BJ (cell line): ENCODE measurements around the gene CYP4F3. TPM values are rescaled to one million over a fixed set of nuclear protein-coding genes. Genes with fewer than 3 reads are reported as not detected.

Source experiments
- CTCF ChIA-PET: fragments of 350-600 bp; formaldehyde crosslinking; extraction: SDS; loops from one replicate; lab custom pipeline; 2021; ENCODE audit warnings: antibody characterized with exemption, inconsistent platforms; lab: Yijun Ruan, JAX
- POLR2A ChIA-PET: fragments of 300-600 bp; sonication (Branson Sonifier 250); formaldehyde crosslinking; extraction: SDS; loops from one replicate; lab custom pipeline; 2021; ENCODE audit warnings: antibody characterized with exemption; lab: Charles Lee
- DNase-seq: peaks from one replicate; pipeline ENCODE4 v3.0.0-alpha.2; 2011; ENCODE audit warnings: low read depth
- H3K27me3 ChIP-seq: 2 replicates; pipeline ENCODE4 v1.6.0; 2011; ENCODE audit warnings: low read length; ENCODE audit not compliant: control insufficient read depth, insufficient read depth
- H3K36me3 ChIP-seq: 2 replicates; pipeline ENCODE4 v1.5.1; 2011; ENCODE audit warnings: low read length; ENCODE audit not compliant: control insufficient read depth, insufficient read depth
- H3K4me3 ChIP-seq: 2 replicates; pipeline ENCODE4 v1.5.1; 2011; ENCODE audit warnings: low read depth, mild to moderate bottlenecking, control low read depth, low read length
- CTCF ChIP-seq: IDR thresholded peaks from 2 replicates; pipeline ENCODE4 v1.5.1; 2011; ENCODE audit warnings: low read depth, mild to moderate bottlenecking, control low read depth, inconsistent platforms, low read length, moderate library complexity; ENCODE audit not compliant: insufficient read depth
- polyA plus RNA-seq: library from polyadenylated mRNA; depleted of rRNA; stranded (reverse); fragments of >200 nt; gene quantifications from 2 replicates; pipeline ENCODE4 v1.2.3, GENCODE V29; 2011

CYP4F3 gene
- polyA plus RNA-seq, 1 experiment = not detected

- H3K4me3 ChIP-seq = no peak overlapping the region
- DNase-seq = no peak
- no peaks in the 10 kb centered on the region for H3K27me3 ChIP-seq
- no peaks in the 10 kb centered on the region for H3K36me3 ChIP-seq
- POLR2A ChIA-PET = no interaction called here
- no peak for TF ChIP-seq CTCF
- CTCF ChIA-PET = no interaction called here
Observed at GRCh38 chr19:15609261-15609660, 31.4 kb upstream of the CYP4F3 start.

DNA sequence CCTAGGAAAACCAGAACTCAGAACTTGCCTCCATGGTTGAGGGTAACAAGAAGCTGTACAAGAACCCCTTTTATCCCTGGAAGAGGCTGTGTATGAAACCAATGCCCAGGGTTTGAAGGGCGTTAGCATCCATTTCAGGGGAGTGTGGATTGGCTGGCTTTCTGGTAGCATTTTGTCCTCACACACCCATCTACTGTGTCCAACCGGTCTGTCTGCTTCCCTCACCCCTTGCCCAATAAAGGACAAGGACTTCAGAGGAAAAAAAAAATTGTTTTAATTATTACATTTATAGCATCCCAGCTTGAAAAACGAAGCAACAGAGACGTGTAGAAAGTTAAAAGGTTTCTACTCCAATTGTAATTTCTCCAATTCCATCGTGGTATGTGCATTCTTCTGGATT lies 28.4 kb upstream of the CYP4F3 start:
- no peak for TF ChIP-seq CTCF
- no peaks in the 10 kb centered on the region for H3K27me3 ChIP-seq
- CTCF ChIA-PET = no interaction called here
- no peak overlapping the region for H3K4me3 ChIP-seq
- POLR2A ChIA-PET = no interaction called here
- no peak for DNase-seq
- H3K36me3 ChIP-seq = no peaks in the 10 kb centered on the region

DNA sequence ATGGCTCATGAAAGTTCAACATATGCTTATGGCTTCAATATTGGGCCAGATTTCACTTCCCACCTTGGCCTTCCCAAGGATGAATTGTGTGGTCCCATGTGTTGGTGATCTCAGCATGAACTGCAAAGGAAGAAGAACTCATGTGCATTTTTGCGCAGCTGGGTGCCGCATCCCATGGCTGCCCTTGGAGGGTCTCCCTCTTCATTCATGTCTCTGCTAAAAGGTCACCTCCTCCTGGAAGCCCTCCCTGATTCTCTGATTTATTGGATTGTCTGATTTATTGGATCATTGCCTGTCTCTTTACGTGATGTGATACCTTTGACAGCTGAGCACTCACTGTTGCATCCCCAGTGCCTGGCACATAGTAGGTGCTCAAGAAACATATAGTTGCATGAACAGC lies 27.4 kb upstream of the CYP4F3 start:
- Histone ChIP-seq H3K4me3 (no peak overlapping the region), H3K36me3 (no peaks in the 10 kb centered on the region), H3K27me3 (no peaks in the 10 kb centered on the region)
- no peak for TF ChIP-seq CTCF
- no peak for DNase-seq
- CTCF ChIA-PET = no interaction called here
- POLR2A ChIA-PET = no interaction called here

GRCh38 chr19:15614507-15615379 lies 26.0 kb upstream of the CYP4F3 start, which contains the start of gene CYP4F8:
Gene CYP4F8 (plus strand): TSS chr19:15615218. CDS start chr19:15615617, 399 bp downstream.
- no peak for TF ChIP-seq CTCF
- no peaks in the 10 kb centered on the region for H3K27me3 ChIP-seq
- H3K36me3 ChIP-seq = no peaks in the 10 kb centered on the region
- no peak for DNase-seq
- POLR2A ChIA-PET = no interaction called here
- no peak within 1 kb of the TSS for H3K4me3 ChIP-seq
- CTCF ChIA-PET = no interaction called here

GRCh38 chr19:15615526-15615925 lies 25.2 kb upstream of the CYP4F3 start:
- ChIA-PET POLR2A (no interaction called here), CTCF (no interaction called here)
- Histone ChIP-seq H3K36me3 (no peaks in the 10 kb centered on the region), H3K4me3 (no peak overlapping the region), H3K27me3 (no peaks in the 10 kb centered on the region)
- no peak for DNase-seq
- TF ChIP-seq CTCF = no peak
